GM18511 (cell line): Measurements from ENCODE around the gene RHBDF1.

Source experiments
- ATAC-seq: cut with Tn5 transposase; IDR thresholded peaks from one replicate; pipeline ENCODE4 v1.9.1; 2021; ENCODE audit warnings: mild to moderate bottlenecking, moderate library complexity; ENCODE audit not compliant: unreplicated experiment

RHBDF1 gene, protein sequence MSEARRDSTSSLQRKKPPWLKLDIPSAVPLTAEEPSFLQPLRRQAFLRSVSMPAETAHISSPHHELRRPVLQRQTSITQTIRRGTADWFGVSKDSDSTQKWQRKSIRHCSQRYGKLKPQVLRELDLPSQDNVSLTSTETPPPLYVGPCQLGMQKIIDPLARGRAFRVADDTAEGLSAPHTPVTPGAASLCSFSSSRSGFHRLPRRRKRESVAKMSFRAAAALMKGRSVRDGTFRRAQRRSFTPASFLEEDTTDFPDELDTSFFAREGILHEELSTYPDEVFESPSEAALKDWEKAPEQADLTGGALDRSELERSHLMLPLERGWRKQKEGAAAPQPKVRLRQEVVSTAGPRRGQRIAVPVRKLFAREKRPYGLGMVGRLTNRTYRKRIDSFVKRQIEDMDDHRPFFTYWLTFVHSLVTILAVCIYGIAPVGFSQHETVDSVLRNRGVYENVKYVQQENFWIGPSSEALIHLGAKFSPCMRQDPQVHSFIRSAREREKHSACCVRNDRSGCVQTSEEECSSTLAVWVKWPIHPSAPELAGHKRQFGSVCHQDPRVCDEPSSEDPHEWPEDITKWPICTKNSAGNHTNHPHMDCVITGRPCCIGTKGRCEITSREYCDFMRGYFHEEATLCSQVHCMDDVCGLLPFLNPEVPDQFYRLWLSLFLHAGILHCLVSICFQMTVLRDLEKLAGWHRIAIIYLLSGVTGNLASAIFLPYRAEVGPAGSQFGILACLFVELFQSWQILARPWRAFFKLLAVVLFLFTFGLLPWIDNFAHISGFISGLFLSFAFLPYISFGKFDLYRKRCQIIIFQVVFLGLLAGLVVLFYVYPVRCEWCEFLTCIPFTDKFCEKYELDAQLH

DNA sequence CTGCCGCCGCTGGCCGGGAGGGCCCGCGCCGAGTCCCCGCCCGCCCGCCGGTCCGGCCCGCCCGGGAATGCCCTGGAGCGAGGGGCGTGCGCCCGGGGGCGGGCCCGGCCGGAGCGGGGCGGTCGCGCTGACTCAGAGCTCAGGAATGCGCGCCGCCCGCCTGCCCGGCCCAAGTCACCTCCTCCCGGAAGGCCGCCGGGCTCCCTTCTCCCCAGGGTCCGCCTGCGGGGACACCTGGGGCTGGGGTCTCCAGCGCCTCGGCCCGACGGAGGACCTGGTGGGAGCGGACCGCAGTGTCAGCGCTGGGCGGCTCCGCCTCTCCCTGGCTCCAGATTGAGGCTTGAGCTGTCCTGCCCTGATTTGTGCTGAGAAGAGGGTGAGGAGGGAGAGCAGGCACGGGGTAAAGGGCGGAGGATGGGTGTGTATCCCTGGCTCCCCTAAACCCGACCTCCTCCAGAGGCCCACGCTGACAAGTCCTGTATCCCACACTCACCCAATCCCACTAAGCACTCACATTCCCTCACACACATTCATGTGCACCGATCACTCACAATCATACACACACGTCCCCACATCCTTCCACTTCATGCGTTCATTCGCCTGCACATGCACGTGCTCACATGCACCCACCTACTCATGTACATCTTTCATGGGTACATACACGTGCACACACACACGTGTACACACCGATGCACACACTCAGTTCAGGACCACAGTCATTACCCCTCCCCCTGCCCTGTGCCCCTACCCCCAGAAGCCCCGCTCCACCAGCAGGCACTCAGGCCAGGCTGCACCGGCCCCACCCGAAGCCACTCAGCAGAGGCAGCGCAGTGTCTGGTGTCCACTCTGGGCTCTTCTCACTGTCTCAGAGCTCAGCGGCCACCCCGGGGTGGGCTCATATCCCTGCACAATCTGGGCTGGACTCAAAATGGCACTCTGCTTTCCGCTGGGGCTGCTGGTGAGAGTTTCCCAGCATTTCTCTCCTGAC is at the start of gene RHBDF1:
RHBDF1 (minus strand) TSS at position 71 of the 988 bp plus-strand sequence. CDS start 7,616 bp downstream, outside the sequence.
- no peak for ATAC-seq

DNA sequence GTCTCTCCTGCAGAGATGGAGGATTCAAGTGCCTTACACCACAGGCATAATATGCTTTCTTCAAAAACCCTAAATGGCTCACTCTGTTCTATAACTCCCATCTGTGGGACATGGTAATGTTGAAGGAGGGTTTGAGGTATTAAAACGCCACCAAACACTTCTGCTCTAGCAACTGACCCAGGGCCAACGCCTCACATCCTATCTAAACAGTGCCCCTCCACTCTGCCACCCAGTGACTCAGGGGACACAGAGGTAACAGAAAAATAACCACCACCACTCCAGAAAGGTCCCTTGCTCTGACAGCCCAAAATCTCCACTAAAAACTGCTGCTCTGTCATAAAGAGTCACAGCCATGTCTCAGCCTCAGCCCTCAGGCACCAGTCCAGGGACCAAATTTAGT is 48.3 kb upstream of the RHBDF1 start:
- no peak for ATAC-seq

DNA sequence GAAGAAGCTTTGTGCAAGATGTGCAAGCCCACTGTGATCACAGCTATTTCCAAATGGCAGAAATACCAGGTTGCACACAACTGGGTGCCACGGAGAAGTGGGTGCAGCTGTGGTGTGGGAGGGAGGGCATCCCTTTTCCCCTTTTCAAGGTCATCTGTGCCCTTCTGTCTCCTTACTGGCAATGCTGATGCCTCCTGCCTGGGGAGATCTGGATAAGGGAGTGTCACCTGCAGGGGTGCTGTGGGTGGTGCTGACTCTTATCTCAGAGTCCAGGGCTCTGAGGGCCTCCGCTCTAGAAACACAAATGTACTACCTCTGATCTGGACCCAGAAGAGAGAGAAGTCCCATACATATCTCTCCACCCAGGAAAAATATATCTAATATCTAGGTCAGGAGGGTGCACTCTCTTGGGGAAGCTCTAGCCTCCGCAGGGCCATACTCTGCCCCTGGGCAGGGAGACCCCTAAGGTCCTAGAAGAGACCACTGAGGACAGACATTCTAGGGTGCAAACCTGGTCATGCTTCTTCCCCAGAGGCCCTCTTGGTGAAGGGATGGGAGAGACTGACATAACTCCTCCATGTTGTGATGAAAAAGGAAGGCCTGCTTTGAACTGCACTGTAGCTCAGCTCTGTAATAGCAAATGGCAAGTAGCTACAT is 47.5 kb upstream of the RHBDF1 start:
- ATAC-seq = no peak

DNA sequence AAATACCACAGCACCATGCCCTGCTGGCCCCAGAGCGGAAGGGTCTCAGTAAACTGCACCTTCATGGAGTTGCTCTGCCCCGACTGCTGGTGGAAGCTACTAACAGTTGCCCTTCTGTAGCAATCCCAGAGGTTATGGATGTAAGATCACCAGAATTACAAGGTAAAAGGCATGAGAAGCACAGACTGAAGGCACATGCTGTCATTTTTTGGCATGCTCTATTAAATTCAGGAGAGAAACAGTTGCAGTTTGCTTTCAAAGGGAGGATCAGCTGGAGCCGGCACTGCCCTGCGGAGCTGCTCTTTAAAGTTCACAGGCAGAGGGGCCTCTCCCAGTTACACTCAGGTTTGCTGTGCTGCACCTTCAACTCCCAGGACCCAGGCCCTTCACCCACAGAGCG is 46.9 kb upstream of the RHBDF1 start:
- no peak for ATAC-seq

DNA sequence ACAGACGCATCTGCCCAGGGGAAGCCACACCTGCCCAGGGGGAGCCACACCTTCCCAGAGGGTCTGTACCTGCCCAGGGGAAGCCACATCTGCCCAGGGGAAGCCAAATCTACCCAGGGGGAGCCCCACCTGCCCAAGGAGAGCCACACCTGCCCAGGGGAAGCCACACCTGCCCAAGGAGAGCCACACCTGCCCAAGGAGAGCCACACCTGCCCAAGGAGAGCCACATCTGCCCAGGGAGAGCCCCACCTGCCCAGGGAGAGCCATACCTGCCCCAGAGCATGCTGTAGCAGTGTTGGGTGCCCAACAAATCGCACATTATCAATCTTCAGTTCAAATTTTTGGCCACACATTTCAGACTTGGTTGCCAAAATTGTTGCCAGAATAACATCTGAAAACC is 46.4 kb upstream of the RHBDF1 start:
- ATAC-seq = no peak

DNA sequence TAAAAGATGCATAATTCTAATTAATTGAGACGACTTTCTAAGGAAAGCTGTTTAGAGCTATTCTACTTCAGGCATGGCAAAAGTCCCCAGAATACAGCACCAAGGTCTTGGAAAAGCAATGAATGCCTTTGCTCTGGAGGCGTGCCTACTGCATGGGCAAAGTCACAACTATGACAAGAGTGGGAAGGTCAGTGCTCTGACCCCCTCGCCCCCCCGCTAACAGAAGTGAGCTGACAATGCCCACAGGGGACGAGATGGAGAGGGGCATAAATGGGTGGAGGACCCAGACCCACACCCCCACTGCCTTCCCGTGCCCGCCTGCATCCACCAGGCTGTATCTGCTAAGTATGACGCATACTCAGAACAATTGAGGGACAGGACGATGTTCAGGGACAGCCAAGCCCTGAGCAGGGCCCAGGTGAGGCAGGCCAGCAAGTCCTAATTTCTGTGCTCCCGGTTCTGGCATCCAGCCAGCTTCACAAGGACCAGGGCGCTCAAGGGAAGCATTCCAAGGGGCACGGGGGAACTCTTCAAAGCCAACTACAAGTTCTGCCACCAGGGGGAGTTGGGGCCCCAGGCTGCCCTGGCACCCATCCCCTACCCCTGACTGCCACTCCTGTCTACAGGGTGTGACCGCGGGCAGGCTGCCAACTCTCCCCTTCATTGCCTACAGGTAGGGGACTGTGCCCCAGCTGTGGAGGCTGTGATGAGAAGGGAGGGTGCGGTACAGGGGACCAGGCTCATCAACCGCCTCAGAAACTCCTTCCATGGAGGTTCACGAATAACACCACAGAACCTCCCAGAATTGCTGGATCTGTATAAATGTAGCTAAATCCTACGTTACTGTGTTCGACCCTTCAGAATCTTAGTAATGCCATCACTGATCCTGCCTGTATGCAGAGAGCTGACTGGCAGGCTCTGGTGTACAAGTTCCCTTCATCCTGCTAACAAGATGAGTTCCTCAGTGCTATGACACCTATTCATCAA is 45.2 kb upstream of the RHBDF1 start:
- no peak for ATAC-seq

DNA sequence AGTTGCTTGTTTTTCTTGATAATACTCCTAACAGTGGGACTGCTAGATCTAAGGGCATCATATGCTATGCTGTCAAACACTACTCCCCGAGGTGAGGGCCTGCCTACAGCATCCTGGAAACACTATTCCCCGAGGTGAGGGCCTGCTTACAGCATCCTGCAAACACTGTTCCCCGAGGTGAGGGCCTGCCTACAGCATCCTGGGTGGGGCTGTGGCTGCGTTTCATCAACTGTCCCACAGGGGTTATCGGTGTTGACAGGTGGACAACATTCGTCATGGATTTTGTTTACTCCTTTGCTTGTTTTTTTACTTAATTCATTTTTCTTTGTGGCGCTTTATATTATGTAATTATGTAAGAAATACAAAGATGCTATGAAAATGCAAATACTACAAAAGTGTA is 43.6 kb upstream of the RHBDF1 start:
- no peak for ATAC-seq

DNA sequence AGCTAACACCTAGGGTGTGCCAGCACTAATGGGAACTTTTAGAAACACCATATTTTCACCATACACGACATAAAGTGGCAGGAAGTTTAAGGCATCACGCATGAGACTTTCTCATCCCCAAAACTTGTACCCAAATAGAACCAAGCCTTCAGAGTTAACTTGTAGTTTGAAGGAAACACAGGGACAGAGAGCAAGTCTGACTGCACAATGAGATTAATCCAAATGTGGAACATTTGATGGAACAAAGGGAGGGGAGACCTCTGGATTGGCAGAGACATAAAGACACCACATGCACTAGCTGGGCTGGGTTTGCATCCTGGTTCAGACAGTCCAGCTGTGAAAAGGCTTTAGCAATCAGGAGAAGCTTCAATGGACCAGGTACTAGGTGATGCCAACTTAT is 41.9 kb upstream of the RHBDF1 start:
- ATAC-seq = no peak

DNA sequence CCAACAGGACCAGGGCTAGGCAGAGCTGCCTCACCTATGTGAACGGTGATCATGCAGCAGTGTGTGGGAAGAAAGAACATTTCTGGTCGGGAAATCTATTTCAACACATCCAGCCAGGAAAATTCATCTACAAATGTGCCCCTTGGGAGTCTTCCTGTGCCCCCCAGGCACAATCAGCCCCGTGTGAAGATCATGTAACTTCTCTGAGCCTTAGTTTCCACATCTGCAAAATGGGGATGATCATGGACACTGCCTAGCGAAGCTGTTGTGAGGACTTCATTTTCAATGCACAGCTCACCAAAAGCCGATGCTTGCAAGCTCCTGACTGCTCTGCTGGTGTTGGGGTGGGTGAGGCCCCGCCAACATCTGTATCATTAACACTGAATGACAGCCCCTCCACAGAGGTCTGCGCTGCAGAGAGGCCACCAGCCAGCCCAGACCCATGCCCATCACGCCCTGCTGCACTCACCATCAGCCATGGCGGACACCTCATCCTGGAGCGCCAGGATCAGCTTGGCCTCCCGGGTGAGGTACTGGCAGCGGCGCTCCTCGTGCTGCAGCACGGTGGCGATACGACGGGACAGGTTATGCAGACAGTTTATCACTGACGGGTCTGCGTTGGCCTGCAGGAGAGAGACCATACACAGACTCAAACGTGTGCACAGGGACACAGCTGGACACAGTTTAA is 39.9 kb upstream of the RHBDF1 start:
- no peak for ATAC-seq

DNA sequence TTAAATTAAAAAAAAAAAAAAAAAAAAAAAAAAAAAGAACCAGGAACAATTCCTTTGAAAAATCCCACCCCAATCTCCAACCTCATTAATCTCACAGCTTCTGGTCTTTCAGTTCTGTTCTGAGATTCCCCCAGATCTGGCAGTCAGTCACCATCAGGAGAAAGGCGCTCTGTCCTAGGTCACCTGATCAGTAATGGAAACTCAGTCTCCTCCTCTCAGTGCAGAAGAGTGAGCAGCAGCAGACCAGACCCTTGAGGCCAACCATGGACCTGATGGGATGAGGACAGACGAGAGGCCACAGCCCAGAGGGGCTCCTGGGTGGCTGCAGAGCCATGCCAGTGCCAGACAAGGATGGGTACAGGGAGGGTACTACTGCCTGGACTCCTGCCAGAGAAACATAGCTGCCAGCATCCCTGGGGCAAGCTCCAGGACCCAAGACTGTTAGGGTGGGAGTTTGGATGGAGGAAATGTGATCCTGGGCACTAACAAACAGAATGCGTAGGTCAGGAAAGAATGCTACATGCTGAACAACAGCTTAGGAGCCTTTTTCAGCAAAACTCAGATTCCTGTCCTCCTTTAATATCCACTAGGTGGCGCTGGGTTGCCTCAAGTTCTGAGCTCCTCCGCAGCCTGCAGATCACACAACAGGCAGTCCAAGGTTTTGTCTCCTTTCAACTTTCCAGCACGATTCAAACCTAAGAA is 34.3 kb upstream of the RHBDF1 start:
- no peak for ATAC-seq

DNA sequence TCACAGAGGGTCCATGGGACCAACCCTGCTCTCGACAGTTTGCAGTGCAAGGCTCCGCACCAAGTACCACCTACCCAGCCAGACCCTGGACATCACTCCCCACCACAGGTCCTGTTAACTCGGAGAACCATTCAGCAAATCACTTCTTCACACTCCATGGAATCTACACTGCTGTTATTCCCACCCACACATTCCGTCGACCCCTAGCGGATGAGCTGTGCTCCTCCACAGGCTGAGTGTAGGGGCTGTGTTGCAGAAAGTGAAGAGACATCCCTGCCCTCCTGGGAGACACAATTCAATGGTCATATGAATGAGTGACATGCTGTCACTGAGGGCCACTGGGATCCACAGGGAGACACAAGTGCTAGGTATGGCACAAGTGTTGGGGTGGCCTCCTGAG is 33.1 kb upstream of the RHBDF1 start:
- no peak for ATAC-seq

DNA sequence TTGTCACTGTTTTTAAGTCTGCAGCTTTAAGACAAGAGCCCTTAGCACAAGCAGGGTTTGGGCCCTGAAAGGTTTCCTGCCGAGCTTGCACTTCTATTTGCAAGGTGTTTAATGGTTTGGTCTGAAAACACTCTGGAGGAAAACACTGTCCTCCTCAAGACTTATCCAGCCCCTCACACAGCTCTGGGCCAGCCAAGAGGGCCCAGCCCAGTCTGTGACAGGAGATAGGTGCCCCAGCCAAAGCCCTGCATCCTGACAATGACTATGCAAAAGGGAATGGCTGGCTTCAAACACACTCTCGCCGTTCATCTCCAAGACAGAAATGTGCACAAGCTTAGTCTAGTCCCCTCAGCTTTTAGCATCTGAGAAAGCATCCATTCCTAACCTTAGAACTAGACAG is 32.5 kb upstream of the RHBDF1 start:
- ATAC-seq = no peak

DNA sequence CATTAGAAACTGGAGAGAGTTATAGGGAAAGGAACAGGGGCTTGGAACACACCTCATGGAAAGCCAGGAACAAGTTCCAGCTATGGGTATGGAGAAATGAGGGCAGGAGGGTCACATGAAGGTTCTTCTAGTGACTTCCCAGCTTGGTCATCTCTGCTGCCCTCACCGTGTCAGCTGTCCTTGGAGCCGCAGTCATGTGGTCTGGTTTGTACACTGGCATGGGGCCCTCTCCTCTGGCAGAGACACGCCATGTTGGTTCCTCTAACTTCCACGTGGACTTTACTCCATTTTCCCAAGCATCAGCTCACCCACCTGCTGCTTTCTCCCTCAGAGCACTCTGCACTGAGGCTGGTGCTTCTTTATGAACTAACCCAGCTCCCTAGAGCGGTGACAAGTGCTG is 31.9 kb upstream of the RHBDF1 start:
- no peak for ATAC-seq

DNA sequence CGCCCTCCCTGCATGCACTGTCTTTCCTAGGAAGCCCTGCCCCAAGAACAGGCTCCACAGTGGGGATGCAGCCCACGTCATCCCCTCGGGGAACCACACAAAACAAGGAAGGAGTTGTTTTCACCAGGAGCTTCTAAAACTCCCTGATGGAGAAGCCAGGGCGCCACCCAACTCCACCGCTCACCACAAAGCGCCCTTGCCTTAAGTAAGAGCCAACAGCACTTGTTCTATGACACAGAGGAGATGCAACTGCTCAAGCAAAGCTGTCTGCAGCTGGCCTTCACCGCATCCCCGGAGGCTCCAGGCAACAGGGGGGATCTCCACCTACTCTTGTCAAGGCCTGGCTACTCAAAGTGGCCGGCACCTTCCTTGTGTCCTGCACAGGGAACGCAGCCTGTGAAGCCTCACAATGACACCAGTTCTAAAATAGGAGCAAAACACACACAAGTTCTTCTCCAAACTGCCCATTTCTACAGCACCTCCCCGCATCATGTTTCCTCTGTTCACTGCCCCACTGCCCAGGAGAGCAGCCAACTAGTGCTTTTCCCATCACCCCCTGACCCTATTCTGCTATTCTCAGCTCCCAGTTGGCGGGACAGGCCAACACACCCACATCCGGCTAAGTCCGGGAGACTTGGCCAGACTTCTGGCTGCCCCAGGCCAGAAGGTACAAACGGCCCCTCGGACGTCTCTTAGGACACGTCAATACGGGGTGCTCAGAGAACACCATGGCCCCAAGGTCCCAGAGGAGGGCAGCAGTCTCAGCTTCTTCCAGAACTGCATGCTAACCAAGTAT is 29.8 kb upstream of the RHBDF1 start:
- no peak for ATAC-seq

DNA sequence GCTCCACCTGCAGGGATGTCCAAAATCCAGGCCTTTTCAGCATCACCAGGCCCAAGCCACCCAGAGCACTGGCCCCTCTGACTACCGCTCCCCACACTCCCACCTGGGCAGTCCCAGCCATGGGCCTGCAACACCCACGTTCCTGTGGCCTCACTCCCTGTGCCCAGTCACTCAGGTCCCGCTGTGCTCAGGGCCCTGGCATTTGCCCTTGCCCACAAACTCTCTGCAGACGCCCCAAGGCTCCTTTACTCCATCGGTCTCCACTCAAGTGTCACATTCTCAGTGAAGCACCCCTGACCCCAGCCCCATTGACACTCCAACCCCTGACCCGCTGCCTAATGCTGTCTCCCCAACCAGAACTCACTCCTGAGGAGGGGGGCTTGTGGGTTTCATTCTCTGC is 29.2 kb upstream of the RHBDF1 start:
- no peak for ATAC-seq

DNA sequence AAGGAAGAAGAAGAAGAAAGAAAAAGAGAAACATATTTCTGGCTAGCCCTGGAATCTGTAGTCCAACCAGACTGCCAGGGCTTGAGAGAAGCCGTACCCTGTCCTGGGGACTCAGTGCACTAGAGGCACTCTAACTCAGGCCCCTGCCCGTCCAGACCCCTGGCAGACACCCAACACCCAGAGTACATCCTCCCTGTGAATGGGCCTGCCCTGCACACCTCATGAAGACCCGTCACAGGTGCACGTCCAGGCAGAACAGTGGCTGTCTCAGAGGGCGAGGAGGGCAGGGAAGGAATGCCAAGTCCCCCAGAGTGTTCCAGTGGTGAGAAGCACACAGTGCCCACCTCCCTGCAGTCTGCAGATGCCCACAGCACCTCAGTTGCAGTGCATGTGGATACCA is 28.6 kb upstream of the RHBDF1 start:
- ATAC-seq = no peak

DNA sequence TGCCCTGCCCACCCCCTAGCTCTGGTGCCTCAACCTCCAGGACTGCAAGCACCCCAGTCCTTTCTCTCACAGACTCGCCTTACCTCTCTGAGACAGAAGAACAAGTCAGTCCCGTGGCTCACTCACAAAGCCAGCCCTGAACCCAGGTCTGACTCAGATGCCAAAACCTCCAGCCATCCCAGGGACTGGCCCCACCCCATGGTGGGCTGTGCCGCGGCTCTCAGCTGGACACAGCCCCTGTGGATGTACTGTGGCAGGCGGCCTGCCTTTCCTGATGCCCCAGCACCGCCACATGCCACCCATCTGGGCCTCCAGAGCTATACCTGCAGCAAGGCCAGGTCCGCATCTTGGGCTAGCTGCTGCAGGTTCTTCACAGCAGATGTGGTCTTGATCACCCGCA is 25.4 kb upstream of the RHBDF1 start:
- ATAC-seq = no peak
